C4-2B (cell line): ENCODE results near the gene EMILIN1.

Source experiments
- ZFX ChIP-seq: fragments of 450-650 bp; IDR thresholded peaks from 2 replicates; pipeline ENCODE4 v1.6.1; 2017
- TF ChIP-seq, protein P1 (sequence below): fragments of 450-650 bp; conservative IDR thresholded peaks from 2 replicates; pipeline ENCODE4 v1.5.1; 2017; ENCODE audit warnings: mild to moderate bottlenecking

DNA sequence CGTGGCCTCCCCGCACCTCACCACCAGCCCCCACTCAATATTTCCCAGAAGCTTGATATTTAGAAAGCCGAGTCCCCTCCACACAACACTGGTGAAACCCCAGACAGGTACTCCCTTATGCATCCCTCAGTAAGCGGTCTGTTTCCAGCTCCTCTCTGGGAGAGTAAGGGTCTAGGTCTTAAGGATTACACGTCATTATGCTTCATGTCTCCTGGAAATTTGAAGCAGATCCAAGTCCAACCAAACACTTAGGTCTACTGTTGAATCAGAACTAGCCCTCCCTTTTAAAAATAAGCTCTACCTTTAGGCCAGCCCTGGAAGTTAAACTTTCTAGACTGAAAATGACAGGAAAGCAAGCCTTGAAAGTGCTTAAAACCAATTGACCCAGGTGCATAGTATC, 5.5 kb upstream of the EMILIN1 start:
- TF ChIP-seq, protein P1, sequence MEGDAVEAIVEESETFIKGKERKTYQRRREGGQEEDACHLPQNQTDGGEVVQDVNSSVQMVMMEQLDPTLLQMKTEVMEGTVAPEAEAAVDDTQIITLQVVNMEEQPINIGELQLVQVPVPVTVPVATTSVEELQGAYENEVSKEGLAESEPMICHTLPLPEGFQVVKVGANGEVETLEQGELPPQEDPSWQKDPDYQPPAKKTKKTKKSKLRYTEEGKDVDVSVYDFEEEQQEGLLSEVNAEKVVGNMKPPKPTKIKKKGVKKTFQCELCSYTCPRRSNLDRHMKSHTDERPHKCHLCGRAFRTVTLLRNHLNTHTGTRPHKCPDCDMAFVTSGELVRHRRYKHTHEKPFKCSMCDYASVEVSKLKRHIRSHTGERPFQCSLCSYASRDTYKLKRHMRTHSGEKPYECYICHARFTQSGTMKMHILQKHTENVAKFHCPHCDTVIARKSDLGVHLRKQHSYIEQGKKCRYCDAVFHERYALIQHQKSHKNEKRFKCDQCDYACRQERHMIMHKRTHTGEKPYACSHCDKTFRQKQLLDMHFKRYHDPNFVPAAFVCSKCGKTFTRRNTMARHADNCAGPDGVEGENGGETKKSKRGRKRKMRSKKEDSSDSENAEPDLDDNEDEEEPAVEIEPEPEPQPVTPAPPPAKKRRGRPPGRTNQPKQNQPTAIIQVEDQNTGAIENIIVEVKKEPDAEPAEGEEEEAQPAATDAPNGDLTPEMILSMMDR: no peak
- no peak for TF ChIP-seq ZFX
